ENCODE data around the gene FLRT1.

FLRT1 gene

GRCh38 chr11:64003807-64004589, 31.7 kb upstream of the FLRT1 start:
- CTCF ChIA-PET, result no interaction called here
- DNase-seq (ENCODE audit: extremely low spot score), result no peak
- POLR2A ChIA-PET, result no interaction called here
- TF ChIP-seq NFRKB (IDR thresholded peaks at IDR 0.05) (no peak), PKNOX1 (IDR thresholded peaks at IDR 0.05) (no peak), FOXK2 (IDR thresholded peaks at IDR 0.05) (no peak), TARDBP (IDR thresholded peaks at IDR 0.05) (no peak), ARNT (IDR thresholded peaks at IDR 0.05) (no peak), BHLHE40 (IDR thresholded peaks at IDR 0.05; ENCODE audit: borderline replicate concordance) (no peak), ELF4 (IDR thresholded peaks at IDR 0.05) (no peak), L3MBTL2 (conservative IDR thresholded peaks at IDR 0.05) (no peak), SUZ12 (IDR thresholded peaks at IDR 0.05) (no peak), ZNF384 (IDR thresholded peaks at IDR 0.05) (no peak), HDGF (IDR thresholded peaks at IDR 0.05; ENCODE audit: borderline replicate concordance) (no peak), SP1 (IDR thresholded peaks at IDR 0.05) (no peak), LEF1 (IDR thresholded peaks at IDR 0.05; ENCODE audit: borderline replicate concordance) (no peak), CTBP1 (IDR thresholded peaks at IDR 0.05; ENCODE audit: borderline replicate concordance) (no peak), FOXA1 (IDR thresholded peaks at IDR 0.05) (no peak), FOXM1 (IDR thresholded peaks at IDR 0.05; ENCODE audit: borderline replicate concordance) (no peak)

- DNase-seq (ENCODE audit: extremely low spot score), result no peak
- ChIA-PET CTCF (no interaction called here), POLR2A (no interaction called here)
- TF ChIP-seq FOXM1 (IDR thresholded peaks at IDR 0.05; ENCODE audit: borderline replicate concordance) (no peak), ELF4 (IDR thresholded peaks at IDR 0.05) (no peak), PKNOX1 (IDR thresholded peaks at IDR 0.05) (no peak), HDGF (IDR thresholded peaks at IDR 0.05; ENCODE audit: borderline replicate concordance) (no peak), L3MBTL2 (conservative IDR thresholded peaks at IDR 0.05) (no peak), FOXK2 (IDR thresholded peaks at IDR 0.05) (no peak), TARDBP (IDR thresholded peaks at IDR 0.05) (no peak), NFRKB (IDR thresholded peaks at IDR 0.05) (no peak), ZNF384 (IDR thresholded peaks at IDR 0.05) (no peak), LEF1 (IDR thresholded peaks at IDR 0.05; ENCODE audit: borderline replicate concordance) (no peak), SUZ12 (IDR thresholded peaks at IDR 0.05) (no peak), CTBP1 (IDR thresholded peaks at IDR 0.05; ENCODE audit: borderline replicate concordance) (no peak), SP1 (IDR thresholded peaks at IDR 0.05) (no peak), ARNT (IDR thresholded peaks at IDR 0.05) (no peak), FOXA1 (IDR thresholded peaks at IDR 0.05) (no peak), BHLHE40 (IDR thresholded peaks at IDR 0.05; ENCODE audit: borderline replicate concordance) (no peak)
Observed at GRCh38 chr11:64004590-64004984, 31.1 kb upstream of the FLRT1 start.

- ChIA-PET CTCF (no interaction called here), POLR2A (no interaction called here)
- no peak for DNase-seq (ENCODE audit: extremely low spot score)
- no peak for TF ChIP-seq ARNT (IDR thresholded peaks at IDR 0.05)
- TF ChIP-seq CTBP1 (IDR thresholded peaks at IDR 0.05; ENCODE audit: borderline replicate concordance), result no peak
- TF ChIP-seq PKNOX1 (IDR thresholded peaks at IDR 0.05), result no peak
- TF ChIP-seq FOXM1 (IDR thresholded peaks at IDR 0.05; ENCODE audit: borderline replicate concordance), result no peak
- no peak for TF ChIP-seq FOXA1 (IDR thresholded peaks at IDR 0.05)
- no peak for TF ChIP-seq LEF1 (IDR thresholded peaks at IDR 0.05; ENCODE audit: borderline replicate concordance)
- no peak for TF ChIP-seq ELF4 (IDR thresholded peaks at IDR 0.05)
- no peak for TF ChIP-seq TARDBP (IDR thresholded peaks at IDR 0.05)
- no peak for TF ChIP-seq ZNF384 (IDR thresholded peaks at IDR 0.05)
- no peak for TF ChIP-seq NFRKB (IDR thresholded peaks at IDR 0.05)
- no peak for TF ChIP-seq L3MBTL2 (conservative IDR thresholded peaks at IDR 0.05)
- TF ChIP-seq SUZ12 (IDR thresholded peaks at IDR 0.05), result no peak
- no peak for TF ChIP-seq HDGF (IDR thresholded peaks at IDR 0.05; ENCODE audit: borderline replicate concordance)
- no peak for TF ChIP-seq SP1 (IDR thresholded peaks at IDR 0.05)
- no peak for TF ChIP-seq BHLHE40 (IDR thresholded peaks at IDR 0.05; ENCODE audit: borderline replicate concordance)
- TF ChIP-seq FOXK2 (IDR thresholded peaks at IDR 0.05), result no peak
Observed at GRCh38 chr11:64005691-64006090, 30.0 kb upstream of the FLRT1 start.

GRCh38 chr11:64006398-64006797, 29.3 kb upstream of the FLRT1 start:
- ChIA-PET CTCF (no interaction called here), POLR2A (interaction anchor here (0.9 to 1.0 kb wide), 2 partner anchors 10 to 32 kb away, joined by 3 read pairs; partner anchors contain the start of gene COX8A)
- no peak for DNase-seq (ENCODE audit: extremely low spot score)
- no peak for TF ChIP-seq TARDBP (IDR thresholded peaks at IDR 0.05)
- no peak for TF ChIP-seq PKNOX1 (IDR thresholded peaks at IDR 0.05)
- TF ChIP-seq ZNF384 (IDR thresholded peaks at IDR 0.05), result no peak
- no peak for TF ChIP-seq LEF1 (IDR thresholded peaks at IDR 0.05; ENCODE audit: borderline replicate concordance)
- no peak for TF ChIP-seq HDGF (IDR thresholded peaks at IDR 0.05; ENCODE audit: borderline replicate concordance)
- TF ChIP-seq FOXA1 (IDR thresholded peaks at IDR 0.05), result no peak
- TF ChIP-seq SUZ12 (IDR thresholded peaks at IDR 0.05), result no peak
- no peak for TF ChIP-seq FOXK2 (IDR thresholded peaks at IDR 0.05)
- TF ChIP-seq SP1 (IDR thresholded peaks at IDR 0.05), result no peak
- TF ChIP-seq BHLHE40 (IDR thresholded peaks at IDR 0.05; ENCODE audit: borderline replicate concordance), result no peak
- TF ChIP-seq ELF4 (IDR thresholded peaks at IDR 0.05), result no peak
- TF ChIP-seq FOXM1 (IDR thresholded peaks at IDR 0.05; ENCODE audit: borderline replicate concordance), result no peak
- TF ChIP-seq L3MBTL2 (conservative IDR thresholded peaks at IDR 0.05), result no peak
- TF ChIP-seq ARNT (IDR thresholded peaks at IDR 0.05), result no peak
